ENCODE results near the gene SUZ12.
"Not testable (repeated sequence)": the region's sequence is repeated elsewhere in the genome, so short reads cannot be mapped to it uniquely, and the experiment has no call there.

SUZ12 gene

GRCh38 chr17:31936615-31937609 lies at the start of gene SUZ12:
TSS of gene SUZ12 (plus strand) at chr17:31937007. CDS start at chr17:31937247, 240 bp downstream.
- DNase-seq (ENCODE audit: low spot score) = peak; percentile 90

- DNase-seq (ENCODE audit: low spot score) = no peak
Measured at GRCh38 chr17:31888124-31888523, 48.7 kb upstream of the SUZ12 start.

- no peak for DNase-seq (ENCODE audit: low spot score)
Measured at GRCh38 chr17:31900877-31901276, 35.9 kb upstream of the SUZ12 start.

- DNase-seq (ENCODE audit: low spot score) = no peak
Measured at GRCh38 chr17:31902693-31903092, 34.1 kb upstream of the SUZ12 start.

- DNase-seq (ENCODE audit: low spot score) = no peak
Measured at GRCh38 chr17:31903401-31903800, 33.4 kb upstream of the SUZ12 start.

GRCh38 chr17:31907342-31907962 lies 29.4 kb upstream of the SUZ12 start:
- no peak for DNase-seq (ENCODE audit: low spot score)

GRCh38 chr17:31908386-31908785 lies 28.4 kb upstream of the SUZ12 start:
- no peak for DNase-seq (ENCODE audit: low spot score)

- DNase-seq (ENCODE audit: low spot score) = not testable (repeated sequence)
Measured at GRCh38 chr17:31912705-31913104, 24.1 kb upstream of the SUZ12 start.

GRCh38 chr17:31915456-31916100 lies 21.2 kb upstream of the SUZ12 start:
- no peak for DNase-seq (ENCODE audit: low spot score)

GRCh38 chr17:31916491-31917064 lies 20.2 kb upstream of the SUZ12 start:
- DNase-seq (ENCODE audit: low spot score) = no peak

- no peak for DNase-seq (ENCODE audit: low spot score)
Measured at GRCh38 chr17:31917065-31917529, 19.7 kb upstream of the SUZ12 start.

GRCh38 chr17:31917721-31918120 lies 19.1 kb upstream of the SUZ12 start:
- not testable (repeated sequence) for DNase-seq (ENCODE audit: low spot score)

GRCh38 chr17:31918701-31919128 lies 18.1 kb upstream of the SUZ12 start:
- no peak for DNase-seq (ENCODE audit: low spot score)

GRCh38 chr17:31919802-31920525 lies 16.8 kb upstream of the SUZ12 start:
- DNase-seq (ENCODE audit: low spot score) = no peak

- no peak for DNase-seq (ENCODE audit: low spot score)
Measured at GRCh38 chr17:31926100-31926729, 10.6 kb upstream of the SUZ12 start.

- DNase-seq (ENCODE audit: low spot score) = no peak
Measured at GRCh38 chr17:31931756-31932155, 5.1 kb upstream of the SUZ12 start.

- no peak for DNase-seq (ENCODE audit: low spot score)
Measured at GRCh38 chr17:31935512-31935911, 1.3 kb upstream of the SUZ12 start.

GRCh38 chr17:31937926-31938641 lies 1.3 kb downstream of the SUZ12 start:
- DNase-seq (ENCODE audit: low spot score) = not testable (repeated sequence)

- DNase-seq (ENCODE audit: low spot score) = not testable (repeated sequence)
Measured at GRCh38 chr17:31941916-31942315, 5.1 kb downstream of the SUZ12 start.

- DNase-seq (ENCODE audit: low spot score) = not testable (repeated sequence)
Measured at GRCh38 chr17:31942396-31942795, 5.6 kb downstream of the SUZ12 start.
